Thymus (tissue), 11 donors: ENCODE results near the gene PRDM11. TPM values are rescaled to one million over a fixed set of nuclear protein-coding genes. Genes with fewer than 3 reads are reported as not detected.

Experiments
- DNase-seq, 9 donors: peaks; one replicate each; pipeline ENCODE4 v3.0.0-alpha.2; 2013; ENCODE audit warnings: low spot score in 9 of 9, low read depth in 6 of 9, missing footprints in 1 of 9
- H3K27ac ChIP-seq, 2 donors: one replicate each; pipeline ENCODE4 v1.5.1; 2013; ENCODE audit warnings: control low read depth in 1 of 2, low read depth in 1 of 2, low read length in 1 of 2, mild to moderate bottlenecking in 1 of 2, moderate library complexity in 1 of 2
- H3K27me3 ChIP-seq, 2 donors: one replicate each; pipeline ENCODE4 v1.5.1; 2013; ENCODE audit warnings: low read length in 1 of 2; ENCODE audit not compliant: control insufficient read depth in 2 of 2, insufficient read depth in 1 of 2
- H3K36me3 ChIP-seq, 2 donors: one replicate each; pipeline ENCODE4 v1.5.1; 2013; ENCODE audit warnings: low read length in 1 of 2, mild to moderate bottlenecking in 1 of 2, moderate library complexity in 1 of 2; ENCODE audit not compliant: control insufficient read depth in 2 of 2, insufficient read depth in 2 of 2
- H3K4me1 ChIP-seq, 2 donors: one replicate each; pipeline ENCODE4 v1.5.1; 2013; ENCODE audit warnings: low read length in 2 of 2; ENCODE audit not compliant: control insufficient read depth in 2 of 2, insufficient read depth in 2 of 2
- H3K4me3 ChIP-seq, 2 donors: one replicate each; pipeline ENCODE4 v1.5.1; 2013; ENCODE audit warnings: low read length in 2 of 2, control low read depth in 1 of 2, mild to moderate bottlenecking in 1 of 2
- H3K9me3 ChIP-seq, 2 donors: one replicate each; pipeline ENCODE4 v1.5.1; 2013; ENCODE audit warnings: low read length in 1 of 2, mild to moderate bottlenecking in 1 of 2; ENCODE audit not compliant: control insufficient read depth in 2 of 2, insufficient read depth in 1 of 2
- WGBS: extraction: QIAGEN DNeasy Blood & Tissue Kit; methylation state at CpG from one replicate; pipeline ENCODE4 v1.1.7; 2013; 5-methylcytosine and 5-hydroxymethylcytosine counted together
- polyA plus RNA-seq: library from polyadenylated mRNA; stranded (reverse); fragments of 200-250 nt; gene quantifications from one replicate; pipeline ENCODE4 v1.2.3, GENCODE V29; 2013
- total RNA-seq: library from RNA; stranded (reverse); fragments of 120-200 nt; gene quantifications from one replicate; pipeline ENCODE4 v1.2.4, GENCODE V29; 2013
- donor health status: healthy.

Gene PRDM11
- total and polyA plus RNA-seq, 2 donors: 2.1 to 2.5 TPM

DNA sequence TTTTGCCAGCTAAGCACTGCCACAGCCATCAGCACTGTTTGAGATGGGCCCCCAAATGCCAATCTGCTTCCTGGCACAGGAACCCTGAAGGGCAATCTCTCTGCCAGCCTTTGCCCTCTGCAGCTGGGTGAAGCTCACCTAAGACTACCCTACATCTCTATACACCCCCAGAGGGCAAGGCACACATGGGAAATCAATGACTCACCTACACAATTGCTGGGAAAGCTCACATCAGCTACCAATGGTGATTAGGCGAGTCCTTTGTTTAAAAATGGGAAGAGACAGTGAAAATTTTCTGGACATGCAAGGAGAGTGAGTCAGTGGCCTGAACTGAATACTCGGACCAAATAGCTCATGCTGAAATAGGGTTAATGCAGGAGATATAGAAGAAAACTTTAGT lies 12.6 kb upstream of the PRDM11 start:
- peaks cover 0 to 15% of the 10 kb centered on the region in 2 donors for H3K27me3 ChIP-seq
- no peak overlapping the region for H3K4me3 ChIP-seq
- no peaks in the 10 kb centered on the region for H3K9me3 ChIP-seq
- H3K27ac ChIP-seq: no peak overlapping the region
- H3K36me3 ChIP-seq: no peaks in the 10 kb centered on the region
- H3K4me1 ChIP-seq: no peaks in the 10 kb centered on the region
- DNase-seq: no peak
- 97% methylated on average over 2 of the region's 2 CpGs for WGBS

DNA sequence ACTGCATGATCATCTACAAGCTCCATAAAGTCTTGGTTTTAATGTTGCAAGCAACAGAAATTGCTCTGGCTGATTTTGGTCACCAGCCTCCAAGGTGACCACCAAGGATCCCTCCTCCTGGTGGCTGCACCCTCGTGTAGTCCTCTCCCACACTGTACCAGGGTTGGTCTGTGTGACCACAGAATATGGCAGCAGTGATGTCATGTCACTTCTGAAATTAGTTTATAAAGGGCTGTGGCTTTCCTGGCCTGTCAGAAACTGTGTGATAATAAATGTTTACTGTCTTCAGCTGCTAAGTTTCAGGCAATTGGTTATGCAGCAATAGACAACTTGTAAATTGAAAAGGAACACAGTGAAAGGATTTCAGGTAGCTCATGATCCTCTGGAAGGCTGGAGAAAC lies 5.3 kb upstream of the PRDM11 start:
- H3K4me3 ChIP-seq: no peak overlapping the region
- WGBS: 6% methylated on average over 1 of the region's 1 CpG

GRCh38 chr11:45141631-45142030 lies 4.8 kb upstream of the PRDM11 start:
- H3K9me3 ChIP-seq: no peaks in the 10 kb centered on the region
- no peak overlapping the region for H3K4me3 ChIP-seq
- peaks cover 8 to 10% of the 10 kb centered on the region in 2 donors for H3K4me1 ChIP-seq
- H3K27me3 ChIP-seq: peaks cover 16 to 53% of the 10 kb centered on the region in 2 donors
- 93% methylated on average over 2 of the region's 2 CpGs for WGBS
- H3K36me3 ChIP-seq: no peaks in the 10 kb centered on the region
- DNase-seq: no peak
- no peak overlapping the region for H3K27ac ChIP-seq

More for the DNA sequence above, 5.3 kb upstream of the PRDM11 start:
- Histone ChIP-seq H3K36me3 (no peaks in the 10 kb centered on the region), H3K27ac (no peak overlapping the region), H3K27me3 (peaks cover 13 to 49% of the 10 kb centered on the region in 2 donors), H3K9me3 (no peaks in the 10 kb centered on the region), H3K4me1 (peaks cover 6 to 10% of the 10 kb centered on the region in 2 donors)
- no peak for DNase-seq

DNA sequence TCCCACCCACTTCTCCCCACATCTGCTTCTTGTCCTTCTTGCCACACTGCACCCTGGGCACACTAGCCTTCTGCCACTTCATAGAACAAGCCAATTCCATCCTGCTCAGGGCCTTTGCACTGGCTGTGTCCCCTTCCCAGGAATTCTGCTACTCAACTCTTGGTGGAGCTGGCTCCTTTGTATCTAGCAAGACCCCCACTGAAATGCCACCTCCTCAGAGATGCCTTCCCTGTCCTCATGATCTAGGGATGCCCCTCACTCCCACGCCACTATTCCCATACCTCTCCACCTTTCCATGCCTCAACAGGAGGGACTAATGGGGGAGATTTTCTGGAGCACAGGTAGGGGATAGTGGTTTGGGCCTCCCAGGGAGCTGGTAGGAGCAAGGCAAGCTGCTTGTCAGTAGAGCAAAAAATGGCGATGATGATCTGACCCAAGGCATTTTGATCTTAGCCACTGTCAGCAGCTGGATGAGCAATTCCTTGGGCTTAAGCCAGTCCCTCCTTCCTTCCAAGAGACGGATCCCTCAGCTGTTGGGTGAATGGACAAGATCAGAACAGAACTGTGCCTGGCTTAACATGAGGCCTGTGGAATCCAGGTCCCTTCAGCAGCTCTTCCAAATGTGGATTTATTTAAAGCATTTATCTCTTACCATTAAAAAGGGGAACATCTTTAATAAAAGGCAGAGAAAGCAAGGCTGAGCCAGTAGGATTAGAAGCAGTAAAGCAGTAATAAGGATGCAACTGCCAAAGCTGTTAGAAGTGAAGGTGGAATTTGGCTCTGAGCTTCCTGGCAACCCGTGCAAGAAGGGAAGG lies 4.0 kb upstream of the PRDM11 start:
- no peaks in the 10 kb centered on the region for H3K9me3 ChIP-seq
- H3K27ac ChIP-seq: peak overlapping the region in 1 of 2 donors; percentile 5
- peaks cover 8 to 13% of the 10 kb centered on the region in 2 donors for H3K4me1 ChIP-seq
- H3K27me3 ChIP-seq: peaks cover 18 to 54% of the 10 kb centered on the region in 2 donors
- no peak overlapping the region for H3K4me3 ChIP-seq
- whole genome bisulfite sequencing: 96% methylated on average over 4 of the region's 4 CpGs
- no peak for DNase-seq
- no peaks in the 10 kb centered on the region for H3K36me3 ChIP-seq

- Histone ChIP-seq H3K27ac (no peak overlapping the region), H3K27me3 (peaks cover 18 to 47% of the 10 kb centered on the region in 2 donors), H3K4me1 (peaks cover 14 to 17% of the 10 kb centered on the region in 2 donors), H3K36me3 (no peaks in the 10 kb centered on the region), H3K9me3 (no peaks in the 10 kb centered on the region), H3K4me3 (no peak overlapping the region)
- no peak for DNase-seq
- 99% methylated on average over 2 of the region's 2 CpGs for WGBS
Measured at GRCh38 chr11:45143494-45143893, 2.9 kb upstream of the PRDM11 start.

GRCh38 chr11:45144126-45145082 lies 2.0 kb upstream of the PRDM11 start:
- peaks cover 18 to 47% of the 10 kb centered on the region in 2 donors for H3K27me3 ChIP-seq

GRCh38 chr11:45145083-45145378 lies 1.4 kb upstream of the PRDM11 start:
- H3K9me3 ChIP-seq: no peaks in the 10 kb centered on the region
- peaks cover 18 to 47% of the 10 kb centered on the region in 2 donors for H3K27me3 ChIP-seq
- no peak overlapping the region for H3K4me3 ChIP-seq
- no peak for DNase-seq
- 52% methylated on average over 3 of the region's 3 CpGs for WGBS
- no peak overlapping the region for H3K27ac ChIP-seq
- H3K4me1 ChIP-seq: peaks cover 14 to 17% of the 10 kb centered on the region in 2 donors
- no peaks in the 10 kb centered on the region for H3K36me3 ChIP-seq

More at GRCh38 chr11:45144126-45145082, 2.0 kb upstream of the PRDM11 start:
- WGBS: 95% methylated on average over 16 of the region's 16 CpGs
- Histone ChIP-seq H3K36me3 (no peaks in the 10 kb centered on the region), H3K4me3 (no peak overlapping the region), H3K9me3 (no peaks in the 10 kb centered on the region), H3K27ac (no peak overlapping the region), H3K4me1 (peaks cover 14 to 17% of the 10 kb centered on the region in 2 donors)
- no peak for DNase-seq

GRCh38 chr11:45145379-45146071 lies 914 bp upstream of the PRDM11 start:
- H3K9me3 ChIP-seq: no peaks in the 10 kb centered on the region
- H3K4me1 ChIP-seq: peaks cover 14 to 17% of the 10 kb centered on the region in 2 donors
- H3K36me3 ChIP-seq: no peaks in the 10 kb centered on the region
- H3K4me3 ChIP-seq: peak overlapping the region; percentile 59 to 69
- H3K27ac ChIP-seq: no peak overlapping the region
- WGBS: 28% methylated on average over 23 of the region's 23 CpGs
- peaks cover 18 to 45% of the 10 kb centered on the region in 2 donors for H3K27me3 ChIP-seq
- DNase-seq: peak in 1 of 9 donors; percentile 21
